Measurements from ENCODE around the gene SELENOM.

DNA sequence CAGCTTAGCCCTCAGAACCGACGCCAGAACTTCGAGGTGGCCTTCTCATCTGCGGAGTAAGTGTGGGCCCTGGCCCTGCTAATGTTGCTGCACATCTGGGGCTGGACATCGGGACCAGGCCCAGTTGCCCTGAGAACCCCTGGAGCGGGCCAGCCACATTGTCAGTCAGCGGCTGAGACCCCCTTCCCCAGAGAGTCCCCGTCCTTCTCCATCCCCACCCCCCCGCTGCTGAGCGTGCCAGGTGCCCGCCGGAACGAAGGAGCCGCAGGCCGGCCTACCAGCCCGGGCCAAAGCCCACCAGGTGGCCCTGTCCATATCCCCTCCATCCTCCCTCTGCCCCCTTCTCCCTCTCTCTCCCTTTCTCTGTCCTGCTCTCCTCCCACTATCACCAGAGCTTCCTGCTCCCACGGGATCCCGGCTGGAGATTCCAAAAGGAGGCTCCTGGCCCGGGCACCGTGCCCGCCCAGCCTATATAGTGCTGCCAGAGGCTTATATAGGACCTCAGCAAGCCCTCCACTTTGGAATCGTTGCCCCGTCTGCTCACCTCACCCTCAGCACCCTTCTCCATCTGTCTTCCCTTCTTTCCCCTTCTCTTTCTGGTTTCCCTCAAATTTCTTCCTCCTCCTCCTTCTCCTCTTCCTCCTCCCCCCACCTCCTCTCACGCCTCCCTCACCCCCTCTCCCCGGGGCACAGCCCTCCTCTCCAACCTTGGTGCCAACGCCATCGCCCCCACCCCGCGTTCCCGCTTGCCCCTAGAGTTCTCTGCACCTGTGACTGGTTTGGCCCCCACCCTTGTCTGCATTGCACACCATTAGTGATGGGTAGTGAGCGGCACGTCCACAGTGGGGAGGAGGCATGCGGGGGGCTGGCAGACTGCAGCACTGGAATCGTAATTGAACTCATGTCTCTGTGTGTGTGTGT, 7.3 kb downstream of the SELENOM start:
- TF ChIP-seq, protein P1, sequence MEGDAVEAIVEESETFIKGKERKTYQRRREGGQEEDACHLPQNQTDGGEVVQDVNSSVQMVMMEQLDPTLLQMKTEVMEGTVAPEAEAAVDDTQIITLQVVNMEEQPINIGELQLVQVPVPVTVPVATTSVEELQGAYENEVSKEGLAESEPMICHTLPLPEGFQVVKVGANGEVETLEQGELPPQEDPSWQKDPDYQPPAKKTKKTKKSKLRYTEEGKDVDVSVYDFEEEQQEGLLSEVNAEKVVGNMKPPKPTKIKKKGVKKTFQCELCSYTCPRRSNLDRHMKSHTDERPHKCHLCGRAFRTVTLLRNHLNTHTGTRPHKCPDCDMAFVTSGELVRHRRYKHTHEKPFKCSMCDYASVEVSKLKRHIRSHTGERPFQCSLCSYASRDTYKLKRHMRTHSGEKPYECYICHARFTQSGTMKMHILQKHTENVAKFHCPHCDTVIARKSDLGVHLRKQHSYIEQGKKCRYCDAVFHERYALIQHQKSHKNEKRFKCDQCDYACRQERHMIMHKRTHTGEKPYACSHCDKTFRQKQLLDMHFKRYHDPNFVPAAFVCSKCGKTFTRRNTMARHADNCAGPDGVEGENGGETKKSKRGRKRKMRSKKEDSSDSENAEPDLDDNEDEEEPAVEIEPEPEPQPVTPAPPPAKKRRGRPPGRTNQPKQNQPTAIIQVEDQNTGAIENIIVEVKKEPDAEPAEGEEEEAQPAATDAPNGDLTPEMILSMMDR (IDR thresholded peaks at IDR 0.05; ENCODE audit: low read length) = no peak
- no peak for TF ChIP-seq EZH2 (IDR thresholded peaks at IDR 0.05; ENCODE audit: borderline replicate concordance, low read length)
